ENCODE measurements around the gene SLC35F4. TPM values are rescaled to one million over a fixed set of nuclear protein-coding genes. Genes with fewer than 3 reads are reported as not detected.

The SLC35F4 gene
- total RNA-seq, 1 experiment from 2014 or later = not detected

- TF ChIP-seq SIN3A (IDR thresholded peaks at IDR 0.05; ENCODE audit: low read depth) (no peak), CTCF (IDR thresholded peaks at IDR 0.05 in 2 of 3, conservative IDR thresholded peaks at IDR 0.05 in 1 of 3; ENCODE audit: borderline replicate concordance in 1 of 3, insufficient read depth in 1 of 3, low read depth in 2 of 3, low read length in 2 of 3) (no peak), RAD21 (IDR thresholded peaks at IDR 0.05; ENCODE audit: low read depth) (no peak), EZH2 (IDR thresholded peaks at IDR 0.05) (no peak)
- TF ChIP-seq, protein P1, sequence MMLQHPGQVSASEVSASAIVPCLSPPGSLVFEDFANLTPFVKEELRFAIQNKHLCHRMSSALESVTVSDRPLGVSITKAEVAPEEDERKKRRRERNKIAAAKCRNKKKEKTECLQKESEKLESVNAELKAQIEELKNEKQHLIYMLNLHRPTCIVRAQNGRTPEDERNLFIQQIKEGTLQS (IDR thresholded peaks at IDR 0.05) = no peak
- no peak for DNase-seq (ENCODE audit: low read depth, low spot score)
- Histone ChIP-seq H3K9ac (ENCODE audit: low read length) (no peak overlapping the region), H4K20me1 (ENCODE audit: insufficient read depth) (no peaks in the 10 kb centered on the region), H3K4me3 (replicated peaks in 1 of 2; ENCODE audit: low read depth in 1 of 2, low read length in 2 of 2) (no peak overlapping the region), H3K4me1 (ENCODE audit: control insufficient read depth in 1 of 2, insufficient read depth in 2 of 2, low read length in 2 of 2) (peaks cover 0 to 16% of the 10 kb centered on the region in 2 experiments; a peak in 3 of 4 replicates), H3K79me2 (ENCODE audit: insufficient read depth, low read length) (no peaks in the 10 kb centered on the region), H3K27me3 (ENCODE audit: insufficient read depth, low read length) (no peaks in the 10 kb centered on the region), H3K4me2 (ENCODE audit: low read length) (no peak overlapping the region), H3K36me3 (ENCODE audit: control insufficient read depth in 1 of 2, insufficient read depth in 2 of 2, low read length in 2 of 2) (no peaks in the 10 kb centered on the region), H3K9me2 (ENCODE audit: insufficient read depth) (no peaks in the 10 kb centered on the region), H3K27ac (ENCODE audit: low read depth, low read length) (no peak overlapping the region), H2AFZ (ENCODE audit: low read depth, low read length, poor library complexity, severe bottlenecking) (no peak overlapping the region), H3K9me3 (ENCODE audit: control insufficient read depth in 1 of 2, insufficient read depth in 1 of 2, low read depth in 1 of 2, low read length in 2 of 2) (no peaks in the 10 kb centered on the region)
- RAD21 ChIA-PET (ENCODE audit: low non-redundant PET in 1 of 2, low total read pairs in 2 of 2, uncharacterized antibody in 2 of 2, unreplicated experiment in 2 of 2) = no interaction called here
- POLR2A ChIA-PET = no interaction called here
- no peak for ATAC-seq
- CTCF ChIA-PET = no interaction called here
- intact Hi-C loops (cut with micrococcal nuclease) = no loop called here
- BruUV-seq (replicated peaks) = no TSS peak
Observed at GRCh38 chr14:57729208-57730187, 136.4 kb downstream of the SLC35F4 start.
